Hepatocyte (in vitro differentiated cells): ENCODE data around the gene ZBTB43. TPM values are rescaled to one million over a fixed set of nuclear protein-coding genes. Genes with fewer than 3 reads are reported as not detected.

ENCODE experiments used
- DNase-seq: peaks from one replicate; pipeline ENCODE4 v3.0.0-alpha.2; 2016; ENCODE audit warnings: low spot score
- H2AFZ ChIP-seq: fragments of 200-600 bp; sonication (generic); 2 replicates; pipeline ENCODE4 v1.6.0; 2016; ENCODE audit warnings: antibody characterized with exemption, mild to moderate bottlenecking
- H3K27ac ChIP-seq: fragments of 200-600 bp; sonication (generic); 2 replicates; pipeline ENCODE4 v1.5.1; 2016; ENCODE audit warnings: mild to moderate bottlenecking
- H3K27me3 ChIP-seq: fragments of 200-600 bp; sonication (generic); 2 replicates; pipeline ENCODE4 v1.6.1; 2016
- H3K36me3 ChIP-seq: fragments of 200-600 bp; sonication (generic); replicated peaks from 2 replicates; pipeline ENCODE4 v1.5.1; 2016; ENCODE audit warnings: low read depth; ENCODE audit not compliant: insufficient read depth
- H3K4me1 ChIP-seq: fragments of 200-600 bp; sonication (generic); 2 replicates; pipeline ENCODE4 v1.5.1; 2016; ENCODE audit warnings: mild to moderate bottlenecking, moderate library complexity; ENCODE audit not compliant: insufficient read depth
- H3K4me2 ChIP-seq: fragments of 200-600 bp; sonication (generic); 2 replicates; pipeline ENCODE4 v1.6.0; 2016
- H3K4me3 ChIP-seq: fragments of 200-600 bp; sonication (generic); 2 replicates; pipeline ENCODE4 v1.5.1; 2016; ENCODE audit warnings: mild to moderate bottlenecking
- H3K79me2 ChIP-seq: fragments of 200-600 bp; sonication (generic); 2 replicates; pipeline ENCODE4 v1.6.0; 2017; ENCODE audit warnings: mild to moderate bottlenecking
- H3K9me2 ChIP-seq: fragments of 200-600 bp; sonication (generic); replicated peaks from 2 replicates; pipeline ENCODE4 v1.6.0; 2017; ENCODE audit warnings: mild to moderate bottlenecking; ENCODE audit not compliant: insufficient read depth
- H3K9me3 ChIP-seq: fragments of 200-600 bp; sonication (generic); 2 replicates; pipeline ENCODE4 v1.5.1; 2016; ENCODE audit warnings: low read depth, mild to moderate bottlenecking
- H4K20me1 ChIP-seq: fragments of 200-600 bp; sonication (generic); 2 replicates; pipeline ENCODE4 v1.6.0; 2016; ENCODE audit warnings: mild to moderate bottlenecking; ENCODE audit not compliant: insufficient read depth, poor library complexity, severe bottlenecking
- EZH2 ChIP-seq: fragments of 200-600 bp; sonication (generic); IDR thresholded peaks from 2 replicates; pipeline ENCODE4 v1.6.1; 2016; ENCODE audit warnings: antibody characterized with exemption, mild to moderate bottlenecking, borderline replicate concordance
- EZH2phosphoT487 ChIP-seq: fragments of 200-600 bp; sonication (generic); IDR thresholded peaks from one replicate; pipeline ENCODE4 v1.6.1; 2018; ENCODE audit warnings: antibody characterized with exemption, mild to moderate bottlenecking, low read depth, moderate library complexity; ENCODE audit not compliant: unreplicated experiment, severe bottlenecking
- WGBS: methylation state at CpG from one replicate; pipeline ENCODE4 v1.1.6; 2016; ENCODE audit warnings: low lambda C conversion rate; ENCODE audit errors: missing lambda C conversion rate; 5-methylcytosine and 5-hydroxymethylcytosine counted together
- polyA plus RNA-seq: library from polyadenylated mRNA; unstranded; fragments of >200 nt; fragmentation: Nextera tagmentation; extraction: Ambion mirVana; gene quantifications from 2 replicates; pipeline ENCODE4 v1.2.1, GENCODE V29; 2016
- total RNA-seq: library from RNA; depleted of rRNA; stranded (reverse); fragments of >200 nt; gene quantifications from 2 replicates; pipeline ENCODE4 v1.2.3, GENCODE V29; 2014
- TF ChIP-seq, protein P1 (sequence below): fragments of 200-600 bp; sonication (generic); IDR thresholded peaks from 2 replicates; pipeline ENCODE4 v1.5.1; 2016; ENCODE audit warnings: antibody characterized with exemption, mild to moderate bottlenecking; ENCODE audit not compliant: poor library complexity

Gene ZBTB43
- total and polyA plus RNA-seq, 2 experiments from 2014 or later: 14.9 to 16.4 TPM

DNA sequence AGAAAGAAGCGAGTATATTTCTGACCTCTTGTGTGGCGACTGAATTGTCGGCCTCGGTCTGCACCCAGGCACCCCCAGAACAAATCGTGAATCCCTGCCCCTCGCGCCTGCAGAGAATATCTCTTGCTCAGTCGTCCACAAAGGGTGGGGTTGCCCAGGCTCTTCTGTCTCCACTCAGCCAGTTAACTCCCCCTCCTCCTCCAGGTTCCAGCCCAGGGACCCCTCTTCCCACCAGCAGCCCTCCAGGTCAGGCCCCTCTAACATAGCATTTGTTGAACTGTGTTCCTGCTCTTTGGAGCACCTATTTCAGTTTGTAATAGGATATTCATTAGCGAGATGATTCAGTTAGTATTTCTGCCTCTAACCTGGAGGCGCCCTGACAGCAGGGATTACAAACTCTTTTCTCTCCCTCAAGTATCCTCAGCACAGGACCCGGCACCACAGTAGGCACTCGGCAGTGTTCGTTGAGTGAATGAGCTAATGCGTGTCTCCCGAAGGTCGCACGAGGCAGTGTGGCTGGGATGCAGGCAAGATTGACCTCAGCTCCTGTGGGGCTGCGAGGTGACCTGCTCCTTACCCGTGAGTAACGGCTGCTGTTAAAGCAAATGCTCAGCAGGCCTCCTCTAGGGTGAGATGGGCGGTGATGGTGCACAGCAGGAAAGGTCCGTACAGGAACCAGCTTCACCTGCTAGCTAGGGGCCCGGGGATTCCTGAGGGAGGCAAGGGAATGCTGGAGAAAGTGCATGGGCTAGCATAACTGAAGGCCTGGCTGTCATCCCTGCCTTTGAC lies 81.4 kb downstream of the ZBTB43 start:
- WGBS: 83% methylated on average over 23 of the region's 23 CpGs
- Histone ChIP-seq H3K36me3 (no peaks in the 10 kb centered on the region), H3K27ac (peak overlapping the region; percentile 82), H3K9me2 (no peaks in the 10 kb centered on the region), H3K9me3 (no peaks in the 10 kb centered on the region), H3K79me2 (peaks cover 28% of the 10 kb centered on the region), H2AFZ (no peak overlapping the region), H3K4me3 (no peak overlapping the region), H3K27me3 (no peaks in the 10 kb centered on the region), H3K4me1 (peaks cover 17% of the 10 kb centered on the region), H4K20me1 (peaks cover 8% of the 10 kb centered on the region), H3K4me2 (peak overlapping the region; percentile 0)
- no peak for DNase-seq
- TF ChIP-seq EZH2phosphoT487 (no peak), EZH2 (no peak)
- TF ChIP-seq, protein P1, sequence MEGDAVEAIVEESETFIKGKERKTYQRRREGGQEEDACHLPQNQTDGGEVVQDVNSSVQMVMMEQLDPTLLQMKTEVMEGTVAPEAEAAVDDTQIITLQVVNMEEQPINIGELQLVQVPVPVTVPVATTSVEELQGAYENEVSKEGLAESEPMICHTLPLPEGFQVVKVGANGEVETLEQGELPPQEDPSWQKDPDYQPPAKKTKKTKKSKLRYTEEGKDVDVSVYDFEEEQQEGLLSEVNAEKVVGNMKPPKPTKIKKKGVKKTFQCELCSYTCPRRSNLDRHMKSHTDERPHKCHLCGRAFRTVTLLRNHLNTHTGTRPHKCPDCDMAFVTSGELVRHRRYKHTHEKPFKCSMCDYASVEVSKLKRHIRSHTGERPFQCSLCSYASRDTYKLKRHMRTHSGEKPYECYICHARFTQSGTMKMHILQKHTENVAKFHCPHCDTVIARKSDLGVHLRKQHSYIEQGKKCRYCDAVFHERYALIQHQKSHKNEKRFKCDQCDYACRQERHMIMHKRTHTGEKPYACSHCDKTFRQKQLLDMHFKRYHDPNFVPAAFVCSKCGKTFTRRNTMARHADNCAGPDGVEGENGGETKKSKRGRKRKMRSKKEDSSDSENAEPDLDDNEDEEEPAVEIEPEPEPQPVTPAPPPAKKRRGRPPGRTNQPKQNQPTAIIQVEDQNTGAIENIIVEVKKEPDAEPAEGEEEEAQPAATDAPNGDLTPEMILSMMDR: no peak

DNA sequence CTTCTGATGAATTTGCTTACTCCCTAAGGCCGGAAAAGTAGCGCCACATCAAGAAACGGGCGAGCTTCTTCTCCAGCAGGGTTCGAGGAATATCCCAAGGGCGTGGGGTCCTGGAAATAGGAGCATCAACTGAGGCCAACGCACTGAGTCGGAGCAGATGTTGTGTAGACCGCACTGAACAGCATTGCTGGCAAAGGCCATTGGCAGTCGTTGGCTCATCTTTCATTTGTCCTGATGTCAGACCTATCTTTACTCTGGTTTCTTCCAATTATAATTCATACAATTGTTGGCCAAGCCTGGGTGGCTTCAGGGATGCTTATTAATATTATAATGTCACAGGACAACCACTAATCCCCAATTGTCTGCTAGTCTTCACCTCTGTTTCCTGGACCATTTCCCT lies 82.1 kb downstream of the ZBTB43 start:
- peaks cover 21% of the 10 kb centered on the region for H3K79me2 ChIP-seq
- H3K36me3 ChIP-seq: no peaks in the 10 kb centered on the region
- no peak for TF ChIP-seq EZH2phosphoT487
- no peak for TF ChIP-seq EZH2
- TF ChIP-seq, protein P1: no peak
- DNase-seq: no peak
- H4K20me1 ChIP-seq: peaks cover 8% of the 10 kb centered on the region
- H3K4me3 ChIP-seq: no peak overlapping the region
- H3K4me1 ChIP-seq: peaks cover 17% of the 10 kb centered on the region
- no peak overlapping the region for H2AFZ ChIP-seq
- WGBS: 95% methylated on average over 10 of the region's 10 CpGs
- H3K27ac ChIP-seq: no peak overlapping the region
- H3K9me2 ChIP-seq: no peaks in the 10 kb centered on the region
- no peak overlapping the region for H3K4me2 ChIP-seq
- H3K9me3 ChIP-seq: no peaks in the 10 kb centered on the region
- H3K27me3 ChIP-seq: no peaks in the 10 kb centered on the region

Other genes starting within 250 kb of the ZBTB43 start
- gene LMX1B, start 191.1 kb upstream of the ZBTB43 start, total RNA-seq: 0.24 TPM in 1 of 2 replicates, not detected in the other
- 0.13 and 0.16 TPM in 2 replicates for gene LMX1B, start 191.1 kb upstream of the ZBTB43 start, polyA plus RNA-seq
- 21.0 and 21.3 TPM in 2 replicates for gene ZBTB34, start 55.6 kb downstream of the ZBTB43 start, total RNA-seq
- 5.3 and 6.1 TPM in 2 replicates for gene ZBTB34, start 55.6 kb downstream of the ZBTB43 start, polyA plus RNA-seq
- 22.1 and 22.4 TPM in 2 replicates for gene RALGPS1, start 109.7 kb downstream of the ZBTB43 start, total RNA-seq
- 13.1 and 17.0 TPM in 2 replicates for gene RALGPS1, start 109.7 kb downstream of the ZBTB43 start, polyA plus RNA-seq